ENCODE results near the gene SBF1. TPM values are rescaled to one million over a fixed set of nuclear protein-coding genes. Genes with fewer than 3 reads are reported as not detected.
A peak's percentile ranks its signal among the peaks of the same experiment; 100 is the strongest.

SBF1 gene
- total RNA-seq, 1 donor from 2014 or later = 206 TPM

DNA sequence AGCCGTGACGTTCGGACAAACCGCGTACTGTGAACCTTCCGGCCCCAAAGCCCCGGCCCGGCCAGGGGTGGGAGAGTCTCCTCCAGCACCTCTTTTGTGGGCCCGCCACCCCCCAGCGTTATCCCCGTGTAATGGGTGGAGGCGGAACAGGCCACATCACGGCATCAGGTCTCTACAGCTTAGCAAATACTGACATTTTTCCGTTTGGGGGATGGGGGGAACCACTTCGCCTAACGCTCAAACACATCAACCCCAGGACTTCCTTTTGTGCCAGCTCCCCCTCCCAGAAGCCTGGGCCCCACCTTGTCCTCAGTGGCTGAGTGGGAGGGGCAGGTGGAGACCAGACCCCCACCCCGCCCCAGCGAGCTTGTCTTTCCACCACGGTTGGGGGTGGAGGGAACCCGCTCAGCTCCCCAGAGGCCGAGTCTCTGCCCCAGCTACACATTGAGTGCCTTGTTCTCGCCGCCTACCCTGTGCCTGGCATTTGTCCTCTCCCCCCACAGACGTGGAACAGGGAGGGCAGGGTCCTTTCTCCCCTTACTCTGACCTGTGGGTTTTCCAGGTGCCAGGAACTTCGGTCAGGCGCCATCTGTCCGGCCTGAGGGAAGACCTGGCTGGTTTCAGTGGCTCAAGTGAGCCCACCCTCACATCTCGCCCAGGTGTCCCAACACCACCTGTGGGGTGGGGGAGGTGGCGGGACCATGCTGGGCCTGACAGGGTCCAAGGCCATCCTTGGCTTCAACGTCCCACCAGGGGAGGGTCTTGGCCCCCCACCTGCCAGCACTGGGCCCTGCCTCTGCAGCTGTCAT, 29.6 kb downstream of the SBF1 start:
- H3K4me1 Mint-ChIP-seq (ENCODE audit: low read depth, unreplicated experiment) = peaks cover 8% of the 10 kb centered on the region
- DNase-seq = peak; percentile 5
- H3K9me3 Mint-ChIP-seq (ENCODE audit: unreplicated experiment) = peaks cover 38% of the 10 kb centered on the region
- peaks cover 39% of the 10 kb centered on the region for H3K27me3 Mint-ChIP-seq (ENCODE audit: unreplicated experiment)
- peak overlapping the region; percentile 48 for H3K27ac Mint-ChIP-seq (ENCODE audit: unreplicated experiment)
- no peaks in the 10 kb centered on the region for H3K36me3 Mint-ChIP-seq (ENCODE audit: unreplicated experiment)
- TF ChIP-seq, protein P1, sequence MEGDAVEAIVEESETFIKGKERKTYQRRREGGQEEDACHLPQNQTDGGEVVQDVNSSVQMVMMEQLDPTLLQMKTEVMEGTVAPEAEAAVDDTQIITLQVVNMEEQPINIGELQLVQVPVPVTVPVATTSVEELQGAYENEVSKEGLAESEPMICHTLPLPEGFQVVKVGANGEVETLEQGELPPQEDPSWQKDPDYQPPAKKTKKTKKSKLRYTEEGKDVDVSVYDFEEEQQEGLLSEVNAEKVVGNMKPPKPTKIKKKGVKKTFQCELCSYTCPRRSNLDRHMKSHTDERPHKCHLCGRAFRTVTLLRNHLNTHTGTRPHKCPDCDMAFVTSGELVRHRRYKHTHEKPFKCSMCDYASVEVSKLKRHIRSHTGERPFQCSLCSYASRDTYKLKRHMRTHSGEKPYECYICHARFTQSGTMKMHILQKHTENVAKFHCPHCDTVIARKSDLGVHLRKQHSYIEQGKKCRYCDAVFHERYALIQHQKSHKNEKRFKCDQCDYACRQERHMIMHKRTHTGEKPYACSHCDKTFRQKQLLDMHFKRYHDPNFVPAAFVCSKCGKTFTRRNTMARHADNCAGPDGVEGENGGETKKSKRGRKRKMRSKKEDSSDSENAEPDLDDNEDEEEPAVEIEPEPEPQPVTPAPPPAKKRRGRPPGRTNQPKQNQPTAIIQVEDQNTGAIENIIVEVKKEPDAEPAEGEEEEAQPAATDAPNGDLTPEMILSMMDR (IDR thresholded peaks at IDR 0.05; ENCODE audit: partially characterized antibody, unreplicated experiment) = no peak
- H3K4me3 Mint-ChIP-seq (ENCODE audit: unreplicated experiment) = no peak overlapping the region

GRCh38 chr22:50444663-50445062, 30.2 kb downstream of the SBF1 start:
- Mint-ChIP-seq H3K4me3 (ENCODE audit: unreplicated experiment) (no peak overlapping the region), H3K9me3 (ENCODE audit: unreplicated experiment) (peaks cover 37% of the 10 kb centered on the region), H3K27ac (ENCODE audit: unreplicated experiment) (peak overlapping the region; percentile 48), H3K4me1 (ENCODE audit: low read depth, unreplicated experiment) (peaks cover 7% of the 10 kb centered on the region), H3K36me3 (ENCODE audit: unreplicated experiment) (no peaks in the 10 kb centered on the region), H3K27me3 (ENCODE audit: unreplicated experiment) (peaks cover 39% of the 10 kb centered on the region)
- TF ChIP-seq, protein P1 (IDR thresholded peaks at IDR 0.05; ENCODE audit: partially characterized antibody, unreplicated experiment) = no peak
- DNase-seq = no peak

DNA sequence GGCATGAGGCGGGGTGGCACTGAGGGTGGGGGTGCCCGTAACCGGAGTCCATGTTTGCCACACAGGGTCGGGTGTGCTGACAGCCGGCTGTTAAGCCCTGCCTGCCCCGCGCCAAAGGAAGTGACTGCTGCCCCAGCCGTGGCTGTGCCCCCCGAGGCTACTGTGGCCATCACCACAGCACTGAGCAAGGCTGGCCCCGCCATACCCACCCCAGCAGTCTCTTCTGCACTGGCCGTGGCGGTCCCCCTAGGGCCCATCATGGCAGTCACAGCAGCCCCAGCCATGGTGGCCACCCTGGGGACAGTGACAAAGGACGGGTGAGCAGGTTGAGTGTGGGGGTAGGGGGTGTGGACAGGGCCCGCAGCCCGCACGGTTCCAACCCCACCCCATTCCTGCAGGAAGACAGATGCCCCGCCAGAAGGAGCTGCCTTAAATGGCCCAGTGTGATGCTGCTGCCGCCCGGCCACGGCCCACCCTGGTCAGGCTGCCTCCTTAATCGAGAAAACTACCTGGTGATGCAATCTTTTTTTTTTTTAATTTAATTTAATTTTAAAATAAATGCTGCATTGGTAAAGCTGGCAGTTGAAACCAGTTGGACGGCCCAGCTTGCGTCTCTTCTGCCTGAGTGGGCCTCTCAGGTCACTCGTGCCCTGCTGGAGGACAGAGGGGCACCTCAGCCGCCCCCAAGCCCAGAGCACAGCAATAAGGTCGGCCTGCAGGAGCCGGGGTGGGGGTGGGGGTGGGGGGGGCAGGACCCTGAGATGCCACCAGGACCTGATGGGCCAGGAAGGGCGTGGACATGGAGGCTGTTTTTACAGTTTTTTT, 30.8 kb downstream of the SBF1 start:
- H3K27ac Mint-ChIP-seq (ENCODE audit: unreplicated experiment) = no peak overlapping the region

GRCh38 chr22:50443197-50443596, 31.6 kb downstream of the SBF1 start:
- H3K4me3 Mint-ChIP-seq (ENCODE audit: unreplicated experiment) = peak overlapping the region; percentile 5
- TF ChIP-seq, protein P1 (IDR thresholded peaks at IDR 0.05; ENCODE audit: partially characterized antibody, unreplicated experiment) = no peak
- H3K27me3 Mint-ChIP-seq (ENCODE audit: unreplicated experiment) = peaks cover 33% of the 10 kb centered on the region
- H3K27ac Mint-ChIP-seq (ENCODE audit: unreplicated experiment) = no peak overlapping the region
- no peaks in the 10 kb centered on the region for H3K36me3 Mint-ChIP-seq (ENCODE audit: unreplicated experiment)
- H3K4me1 Mint-ChIP-seq (ENCODE audit: low read depth, unreplicated experiment) = peaks cover 4% of the 10 kb centered on the region
- H3K9me3 Mint-ChIP-seq (ENCODE audit: unreplicated experiment) = peaks cover 29% of the 10 kb centered on the region
- no peak for DNase-seq

More for the DNA sequence above, 30.8 kb downstream of the SBF1 start:
- H3K36me3 Mint-ChIP-seq (ENCODE audit: unreplicated experiment) = no peaks in the 10 kb centered on the region
- H3K4me3 Mint-ChIP-seq (ENCODE audit: unreplicated experiment) = no peak overlapping the region
- no peak for DNase-seq
- H3K9me3 Mint-ChIP-seq (ENCODE audit: unreplicated experiment) = peaks cover 32% of the 10 kb centered on the region
- peaks cover 4% of the 10 kb centered on the region for H3K4me1 Mint-ChIP-seq (ENCODE audit: low read depth, unreplicated experiment)
- TF ChIP-seq, protein P1 (IDR thresholded peaks at IDR 0.05; ENCODE audit: partially characterized antibody, unreplicated experiment) = no peak
- peaks cover 39% of the 10 kb centered on the region for H3K27me3 Mint-ChIP-seq (ENCODE audit: unreplicated experiment)

Measured in glutamatergic neuron (in vitro differentiated cells).